GM19043 (cell line): ENCODE results near the gene USP38.
"Not testable (repeated sequence)": the region's sequence is repeated elsewhere in the genome, so short reads cannot be mapped to it uniquely, and the experiment has no call there.

Experiments used
- ATAC-seq: cut with Tn5 transposase; IDR thresholded peaks from one replicate; pipeline ENCODE4 v1.9.1; 2021; ENCODE audit warnings: low read depth; ENCODE audit not compliant: unreplicated experiment

The USP38 gene

GRCh38 chr4:143202824-143203223, 18.1 kb downstream of the USP38 start:
- ATAC-seq: no peak

GRCh38 chr4:143203577-143203976, 18.9 kb downstream of the USP38 start:
- no peak for ATAC-seq

GRCh38 chr4:143207555-143207954, 22.8 kb downstream of the USP38 start:
- ATAC-seq: no peak

- ATAC-seq: no peak
Observed at GRCh38 chr4:143212566-143212965, 27.8 kb downstream of the USP38 start.

GRCh38 chr4:143215873-143216272, 31.2 kb downstream of the USP38 start:
- ATAC-seq: no peak

GRCh38 chr4:143224255-143224654, 39.5 kb downstream of the USP38 start:
- no peak for ATAC-seq

- no peak for ATAC-seq
Observed at GRCh38 chr4:143225167-143225566, 40.5 kb downstream of the USP38 start.

- ATAC-seq: no peak
Observed at GRCh38 chr4:143230683-143231082, 46.0 kb downstream of the USP38 start.

GRCh38 chr4:143232277-143232676, 47.6 kb downstream of the USP38 start:
- no peak for ATAC-seq

GRCh38 chr4:143234153-143234552, 49.4 kb downstream of the USP38 start:
- ATAC-seq: no peak

GRCh38 chr4:143237195-143237594, 52.5 kb downstream of the USP38 start:
- ATAC-seq: not testable (repeated sequence)

GRCh38 chr4:143240939-143241679, 56.4 kb downstream of the USP38 start:
- no peak for ATAC-seq

- ATAC-seq: no peak
Observed at GRCh38 chr4:143241892-143242291, 57.2 kb downstream of the USP38 start.

- no peak for ATAC-seq
Observed at GRCh38 chr4:143243041-143243440, 58.3 kb downstream of the USP38 start.

GRCh38 chr4:143246977-143247376, 62.3 kb downstream of the USP38 start:
- ATAC-seq: no peak

GRCh38 chr4:143247866-143248265, 63.1 kb downstream of the USP38 start:
- ATAC-seq: no peak

GRCh38 chr4:143248827-143249226, 64.1 kb downstream of the USP38 start:
- no peak for ATAC-seq

- no peak for ATAC-seq
Observed at GRCh38 chr4:143250617-143251016, 65.9 kb downstream of the USP38 start.

GRCh38 chr4:143251348-143251747, 66.6 kb downstream of the USP38 start:
- ATAC-seq: no peak

- ATAC-seq: no peak
Observed at GRCh38 chr4:143251779-143252178, 67.1 kb downstream of the USP38 start.

GRCh38 chr4:143252478-143252877, 67.8 kb downstream of the USP38 start:
- no peak for ATAC-seq

- ATAC-seq: no peak
Observed at GRCh38 chr4:143253166-143253565, 68.4 kb downstream of the USP38 start.
